ENCODE measurements around the gene NLE1.

Gene NLE1

DNA sequence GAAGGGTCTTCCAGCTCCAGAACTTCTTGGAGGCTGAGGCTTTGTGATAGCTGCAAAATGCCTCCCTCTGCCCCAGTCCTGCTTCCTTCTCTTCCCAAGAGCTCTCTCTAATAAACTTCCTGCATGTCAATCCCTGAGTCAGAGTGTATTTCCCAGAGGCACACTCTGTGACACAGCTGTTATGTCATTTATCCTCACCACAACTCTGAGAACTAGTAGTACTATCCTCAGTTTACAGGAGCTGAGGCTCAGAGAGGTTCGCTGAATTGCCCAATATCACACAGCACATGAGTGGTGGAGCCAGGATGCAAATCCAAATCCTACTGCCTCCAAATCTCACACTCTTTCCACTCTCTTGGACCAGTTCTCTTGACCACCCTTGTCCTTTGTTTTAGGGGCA, 25.6 kb upstream of the NLE1 start:
- Histone ChIP-seq H3K9ac (ENCODE audit: low read length) (no peak overlapping the region), H2AFZ (ENCODE audit: low read depth, low read length, severe bottlenecking) (no peak overlapping the region), H3F3A (ENCODE audit: insufficient read depth) (no peaks in the 10 kb centered on the region), H3K36me3 (ENCODE audit: low read length) (no peaks in the 10 kb centered on the region), H3K79me2 (ENCODE audit: insufficient read depth, low read length) (no peaks in the 10 kb centered on the region), H3K27ac (ENCODE audit: low read depth, low read length) (no peak overlapping the region), H3K9me3 (ENCODE audit: insufficient read depth, low read length) (no peaks in the 10 kb centered on the region), H3K9me2 (replicated peaks; ENCODE audit: insufficient read depth, low read length) (no peaks in the 10 kb centered on the region), H3K4me3 (ENCODE audit: insufficient read depth, low read length, poor library complexity, severe bottlenecking) (no peak overlapping the region), H3K4me2 (ENCODE audit: low read depth, low read length, poor library complexity, severe bottlenecking) (no peak overlapping the region), H3K27me3 (ENCODE audit: low read length) (no peaks in the 10 kb centered on the region), H4K20me1 (ENCODE audit: low read depth, low read length) (no peaks in the 10 kb centered on the region)
- TF ChIP-seq EZH2phosphoT487 (conservative IDR thresholded peaks at IDR 0.05; ENCODE audit: low read length), result no peak
- TF ChIP-seq, protein P1, sequence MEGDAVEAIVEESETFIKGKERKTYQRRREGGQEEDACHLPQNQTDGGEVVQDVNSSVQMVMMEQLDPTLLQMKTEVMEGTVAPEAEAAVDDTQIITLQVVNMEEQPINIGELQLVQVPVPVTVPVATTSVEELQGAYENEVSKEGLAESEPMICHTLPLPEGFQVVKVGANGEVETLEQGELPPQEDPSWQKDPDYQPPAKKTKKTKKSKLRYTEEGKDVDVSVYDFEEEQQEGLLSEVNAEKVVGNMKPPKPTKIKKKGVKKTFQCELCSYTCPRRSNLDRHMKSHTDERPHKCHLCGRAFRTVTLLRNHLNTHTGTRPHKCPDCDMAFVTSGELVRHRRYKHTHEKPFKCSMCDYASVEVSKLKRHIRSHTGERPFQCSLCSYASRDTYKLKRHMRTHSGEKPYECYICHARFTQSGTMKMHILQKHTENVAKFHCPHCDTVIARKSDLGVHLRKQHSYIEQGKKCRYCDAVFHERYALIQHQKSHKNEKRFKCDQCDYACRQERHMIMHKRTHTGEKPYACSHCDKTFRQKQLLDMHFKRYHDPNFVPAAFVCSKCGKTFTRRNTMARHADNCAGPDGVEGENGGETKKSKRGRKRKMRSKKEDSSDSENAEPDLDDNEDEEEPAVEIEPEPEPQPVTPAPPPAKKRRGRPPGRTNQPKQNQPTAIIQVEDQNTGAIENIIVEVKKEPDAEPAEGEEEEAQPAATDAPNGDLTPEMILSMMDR (IDR thresholded peaks at IDR 0.05; ENCODE audit: insufficient read depth, low read length, poor library complexity, severe bottlenecking), result no peak

DNA sequence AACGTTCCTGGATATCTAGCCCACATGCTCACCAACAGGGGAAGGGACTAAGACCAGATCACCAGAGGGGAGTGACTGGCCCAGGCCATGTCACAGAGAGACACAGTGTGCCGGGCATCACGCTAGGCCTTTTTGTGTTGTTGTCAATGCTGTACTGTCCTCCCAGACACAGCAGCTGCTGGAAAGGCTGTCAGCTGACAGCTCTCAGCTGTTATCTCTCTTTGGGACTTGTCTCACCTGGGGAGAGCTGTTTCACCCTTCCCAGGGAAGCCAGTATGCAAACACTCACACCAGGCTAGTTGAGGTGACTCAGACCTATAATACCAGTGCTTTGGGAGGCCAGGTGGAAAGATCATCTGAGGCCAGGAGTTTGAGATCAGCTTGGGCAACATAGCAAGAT, 24.9 kb upstream of the NLE1 start:
- H3F3A ChIP-seq (ENCODE audit: insufficient read depth), result no peaks in the 10 kb centered on the region
- TF ChIP-seq EZH2phosphoT487 (conservative IDR thresholded peaks at IDR 0.05; ENCODE audit: low read length), result no peak
- TF ChIP-seq, protein P1 (IDR thresholded peaks at IDR 0.05; ENCODE audit: insufficient read depth, low read length, poor library complexity, severe bottlenecking), result no peak
- H3K9me2 ChIP-seq (replicated peaks; ENCODE audit: insufficient read depth, low read length), result no peaks in the 10 kb centered on the region
- no peaks in the 10 kb centered on the region for H3K27me3 ChIP-seq (ENCODE audit: low read length)
- H3K27ac ChIP-seq (ENCODE audit: low read depth, low read length), result no peak overlapping the region
- no peaks in the 10 kb centered on the region for H4K20me1 ChIP-seq (ENCODE audit: low read depth, low read length)
- no peak overlapping the region for H2AFZ ChIP-seq (ENCODE audit: low read depth, low read length, severe bottlenecking)
- no peak overlapping the region for H3K9ac ChIP-seq (ENCODE audit: low read length)
- H3K36me3 ChIP-seq (ENCODE audit: low read length), result no peaks in the 10 kb centered on the region
- no peaks in the 10 kb centered on the region for H3K9me3 ChIP-seq (ENCODE audit: insufficient read depth, low read length)
- no peaks in the 10 kb centered on the region for H3K79me2 ChIP-seq (ENCODE audit: insufficient read depth, low read length)
- H3K4me2 ChIP-seq (ENCODE audit: low read depth, low read length, poor library complexity, severe bottlenecking), result no peak overlapping the region
- no peak overlapping the region for H3K4me3 ChIP-seq (ENCODE audit: insufficient read depth, low read length, poor library complexity, severe bottlenecking)

DNA sequence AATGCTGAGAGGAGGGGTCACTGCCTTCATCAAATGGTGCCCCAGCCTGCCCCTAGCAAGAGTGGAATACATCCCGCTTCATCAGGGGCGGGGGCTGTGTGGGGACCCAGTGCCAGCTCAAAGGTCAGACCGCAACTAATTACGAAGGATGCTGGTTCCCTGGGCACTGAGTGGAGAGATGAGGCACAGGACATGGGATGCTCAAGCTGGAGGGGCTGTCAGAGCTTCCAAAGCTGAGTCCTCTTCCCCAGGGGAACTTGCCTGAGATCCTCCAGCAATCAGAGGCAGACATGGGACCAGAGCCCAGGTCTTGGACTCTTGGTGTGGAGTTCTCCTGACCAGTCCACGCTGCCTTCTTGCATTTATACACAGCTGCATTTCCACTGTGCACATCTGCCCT, 24.4 kb upstream of the NLE1 start:
- Histone ChIP-seq H3K27me3 (ENCODE audit: low read length) (no peaks in the 10 kb centered on the region), H3K4me3 (ENCODE audit: insufficient read depth, low read length, poor library complexity, severe bottlenecking) (no peak overlapping the region), H4K20me1 (ENCODE audit: low read depth, low read length) (no peaks in the 10 kb centered on the region), H3K9me2 (replicated peaks; ENCODE audit: insufficient read depth, low read length) (no peaks in the 10 kb centered on the region), H3K36me3 (ENCODE audit: low read length) (no peaks in the 10 kb centered on the region), H3K4me2 (ENCODE audit: low read depth, low read length, poor library complexity, severe bottlenecking) (no peak overlapping the region), H3K79me2 (ENCODE audit: insufficient read depth, low read length) (no peaks in the 10 kb centered on the region), H3K9me3 (ENCODE audit: insufficient read depth, low read length) (no peaks in the 10 kb centered on the region), H3F3A (ENCODE audit: insufficient read depth) (no peaks in the 10 kb centered on the region), H2AFZ (ENCODE audit: low read depth, low read length, severe bottlenecking) (no peak overlapping the region), H3K27ac (ENCODE audit: low read depth, low read length) (no peak overlapping the region), H3K9ac (ENCODE audit: low read length) (no peak overlapping the region)
- TF ChIP-seq, protein P1 (IDR thresholded peaks at IDR 0.05; ENCODE audit: insufficient read depth, low read length, poor library complexity, severe bottlenecking), result no peak
- TF ChIP-seq EZH2phosphoT487 (conservative IDR thresholded peaks at IDR 0.05; ENCODE audit: low read length), result no peak

All from SU-DHL-6 (cell line).